BLaER1 treated with 17β-estradiol and CSF1 and Interleukin-3, amounts not matched to agents 10 nM and 100 nM (cell line): ENCODE results near the gene SDE2.
"Not testable (repeated sequence)": the region's sequence is repeated elsewhere in the genome, so short reads cannot be mapped to it uniquely, and the experiment has no call there.

Experiments
- H3K27ac ChIP-seq, 11 experiments: shearing (Covaris generic); formaldehyde crosslinking; 2 replicates each; pipeline ENCODE4 v1.8.1; 2022
- H3K27me3 ChIP-seq, 11 experiments: shearing (Covaris generic); formaldehyde crosslinking; 2 replicates each; pipeline ENCODE4 v1.8.1; 2022
- H3K36me3 ChIP-seq, 11 experiments: shearing (Covaris generic); formaldehyde crosslinking; 2 replicates each; pipeline ENCODE4 v1.8.1; 2022
- H3K4me1 ChIP-seq, 10 experiments: shearing (Covaris generic); formaldehyde crosslinking; 2 replicates each; pipeline ENCODE4 v1.8.1; 2022
- H3K4me2 ChIP-seq, 11 experiments: shearing (Covaris generic); formaldehyde crosslinking; 2 replicates each; pipeline ENCODE4 v1.8.1; 2022
- H3K4me3 ChIP-seq, 10 experiments: shearing (Covaris generic); formaldehyde crosslinking; 2 replicates each; pipeline ENCODE4 v1.8.1; 2022
- H3K9ac ChIP-seq, 11 experiments: shearing (Covaris generic); formaldehyde crosslinking; 2 replicates each; pipeline ENCODE4 v1.8.1; 2022
- H3K9me3 ChIP-seq, 11 experiments: shearing (Covaris generic); formaldehyde crosslinking; replicated peaks in 1 of 11; 2 replicates each; pipeline ENCODE4 v1.8.1; 2022
- H4K20me1 ChIP-seq, 11 experiments: shearing (Covaris generic); formaldehyde crosslinking; 2 replicates each; pipeline ENCODE4 v1.8.1; 2022
- Cebpa-rat ChIP-seq, 11 experiments: shearing (Covaris generic); IDR thresholded peaks; 2 replicates each; pipeline ENCODE4 v1.8.1; 2022

SDE2 gene

GRCh38 chr1:226019572-226019971, 20.4 kb upstream of the SDE2 start:
- Histone ChIP-seq H3K4me1 (peaks cover 9 to 15% (median 12%) of the 10 kb centered on the region in 10 experiments), H3K27ac (no peak overlapping the region), H3K9ac (no peak overlapping the region), H3K9me3 (no peaks in the 10 kb centered on the region), H3K36me3 (no peaks in the 10 kb centered on the region), H3K4me2 (no peak overlapping the region), H3K27me3 (no peaks in the 10 kb centered on the region), H4K20me1 (no peaks in the 10 kb centered on the region), H3K4me3 (no peak overlapping the region)
- no peak for TF ChIP-seq Cebpa-rat (IDR thresholded peaks at IDR 0.05)

- H3K27ac ChIP-seq, result no peak overlapping the region
- H3K4me3 ChIP-seq, result no peak overlapping the region
- no peaks in the 10 kb centered on the region for H3K36me3 ChIP-seq
- peak overlapping the region in 4 of 11 experiments; percentile 1 to 16 (median 6); a peak in 2 of 22 replicates for H3K4me2 ChIP-seq
- no peaks in the 10 kb centered on the region for H4K20me1 ChIP-seq
- no peaks in the 10 kb centered on the region for H3K9me3 ChIP-seq
- H3K4me1 ChIP-seq, result peaks cover 15 to 19% (median 16%) of the 10 kb centered on the region in 10 experiments
- no peak for TF ChIP-seq Cebpa-rat (IDR thresholded peaks at IDR 0.05)
- no peak overlapping the region for H3K9ac ChIP-seq
- H3K27me3 ChIP-seq, result no peaks in the 10 kb centered on the region
Observed at GRCh38 chr1:226017070-226017469, 17.9 kb upstream of the SDE2 start.

GRCh38 chr1:226009650-226010044, 10.5 kb upstream of the SDE2 start:
- Histone ChIP-seq H3K27me3 (no peaks in the 10 kb centered on the region), H3K4me1 (peaks cover 5 to 30% (median 17%) of the 10 kb centered on the region in 10 experiments), H3K4me2 (no peak overlapping the region), H3K9ac (no peak overlapping the region), H4K20me1 (no peaks in the 10 kb centered on the region), H3K4me3 (no peak overlapping the region), H3K27ac (no peak overlapping the region), H3K9me3 (no peaks in the 10 kb centered on the region), H3K36me3 (no peaks in the 10 kb centered on the region)
- no peak for TF ChIP-seq Cebpa-rat (IDR thresholded peaks at IDR 0.05)

GRCh38 chr1:226007126-226007892, 8.2 kb upstream of the SDE2 start:
- not testable (repeated sequence) for H3K27ac ChIP-seq, H3K27me3 ChIP-seq, H3K36me3 ChIP-seq, H4K20me1 ChIP-seq, H3K9me3 ChIP-seq, H3K9ac ChIP-seq, H3K4me3 ChIP-seq
- peak overlapping the region in 5 of 11 experiments; percentile 8 to 22 (median 21); a peak in 4 of 22 replicates for H3K4me2 ChIP-seq
- TF ChIP-seq Cebpa-rat (IDR thresholded peaks at IDR 0.05), result 0 out of 22 replicates have a peak, but pooled peaks of 1 of the 11 experiments have one; percentile 2
- peaks cover 19 to 48% (median 34%) of the 10 kb centered on the region in 10 experiments for H3K4me1 ChIP-seq

- no peak overlapping the region for H3K27ac ChIP-seq
Observed at GRCh38 chr1:226006686-226007085, 7.5 kb upstream of the SDE2 start.

GRCh38 chr1:226004396-226004795, 5.3 kb upstream of the SDE2 start:
- Histone ChIP-seq H3K4me1 (peaks cover 40 to 77% (median 58%) of the 10 kb centered on the region in 10 experiments), H3K9ac (no peak overlapping the region), H3K27me3 (no peaks in the 10 kb centered on the region), H3K9me3 (no peaks in the 10 kb centered on the region), H3K4me2 (peak overlapping the region; percentile 83 to 97 (median 91); a peak in 19 of 22 replicates), H4K20me1 (no peaks in the 10 kb centered on the region), H3K4me3 (no peak overlapping the region), H3K27ac (peak overlapping the region in 2 of 11 experiments; percentile 11 to 94; a peak in 2 of 22 replicates), H3K36me3 (no peaks in the 10 kb centered on the region)
- no peak for TF ChIP-seq Cebpa-rat (IDR thresholded peaks at IDR 0.05)

More at GRCh38 chr1:226006686-226007085, 7.5 kb upstream of the SDE2 start:
- Histone ChIP-seq H3K4me3 (no peak overlapping the region), H3K4me1 (peaks cover 23 to 55% (median 41%) of the 10 kb centered on the region in 10 experiments), H4K20me1 (no peaks in the 10 kb centered on the region), H3K4me2 (peak overlapping the region in 2 of 11 experiments; percentile 8 to 22; a peak in 1 of 22 replicates), H3K36me3 (no peaks in the 10 kb centered on the region), H3K27me3 (no peaks in the 10 kb centered on the region), H3K9ac (no peak overlapping the region), H3K9me3 (no peaks in the 10 kb centered on the region)
- 0 out of 22 replicates have a peak, but pooled peaks of 1 of the 11 experiments have one; percentile 36 for TF ChIP-seq Cebpa-rat (IDR thresholded peaks at IDR 0.05)

- Histone ChIP-seq H3K9me3 (no peaks in the 10 kb centered on the region), H3K4me2 (peak overlapping the region; percentile 83 to 97 (median 91))
Observed at GRCh38 chr1:226003502-226004170, 4.5 kb upstream of the SDE2 start.

GRCh38 chr1:226002667-226003501, 3.7 kb upstream of the SDE2 start:
- Histone ChIP-seq H3K4me2 (peak overlapping the region; percentile 83 to 97 (median 91)), H4K20me1 (peaks cover 0 to 10% (median 0%) of the 10 kb centered on the region in 11 experiments; a peak in 6 of 22 replicates), H3K27me3 (no peaks in the 10 kb centered on the region), H3K4me3 (peak overlapping the region in 8 of 10 experiments; percentile 9 to 60 (median 39); a peak in 16 of 20 replicates), H3K27ac (peak overlapping the region; percentile 82 to 100 (median 97)), H3K9me3 (no peaks in the 10 kb centered on the region), H3K36me3 (no peaks in the 10 kb centered on the region), H3K9ac (peak overlapping the region; percentile 61 to 93 (median 69)), H3K4me1 (peaks cover 42 to 80% (median 62%) of the 10 kb centered on the region in 10 experiments)
- no peak for TF ChIP-seq Cebpa-rat (IDR thresholded peaks at IDR 0.05)

More at GRCh38 chr1:226003502-226004170, 4.5 kb upstream of the SDE2 start:
- TF ChIP-seq Cebpa-rat (IDR thresholded peaks at IDR 0.05), result no peak
- no peak overlapping the region for H3K4me3 ChIP-seq
- peaks cover 0 to 2% (median 0%) of the 10 kb centered on the region in 11 experiments; a peak in 3 of 22 replicates for H4K20me1 ChIP-seq
- H3K27ac ChIP-seq, result peak overlapping the region; percentile 32 to 100 (median 96); a peak in 17 of 22 replicates
- H3K36me3 ChIP-seq, result no peaks in the 10 kb centered on the region
- no peak overlapping the region for H3K9ac ChIP-seq
- H3K4me1 ChIP-seq, result peaks cover 40 to 77% (median 58%) of the 10 kb centered on the region in 10 experiments
- no peaks in the 10 kb centered on the region for H3K27me3 ChIP-seq
